ENCODE data around the gene RIMS4.

- no peak for TF ChIP-seq CTCF (IDR thresholded peaks at IDR 0.05)
- TF ChIP-seq EZH2 (IDR thresholded peaks at IDR 0.05; ENCODE audit: borderline replicate concordance, insufficient read depth, low read depth, low read length, poor library complexity, severe bottlenecking) = no peak
These were observed 46.1 kb upstream of the RIMS4 start for GRCh38 chr20:44856442-44856841.

All from B cell (primary cell).